GM13977 (cell line): ENCODE measurements around the gene THSD7A.
A peak's percentile ranks its signal among the peaks of the same experiment; 100 is the strongest.

ENCODE experiments used
- DNase-seq: peaks from one replicate; pipeline ENCODE4 v3.0.0; 2012; ENCODE audit warnings: low spot score
- in situ Hi-C: fragments of 300-500 bp; cut with MboI; formaldehyde crosslinking; loops from one replicate; pipeline ENCODE4 v1.12.0; 2022; ENCODE audit warnings: low sequenced_read_pairs, low pct_unique_long_range_greater_than_20kb, mixed read lengths, inconsistent platforms; ENCODE audit not compliant: unreplicated experiment
- TF ChIP-seq, protein P1 (sequence below): IDR thresholded peaks from 2 replicates; pipeline ENCODE4 v1.5.1; 2012; ENCODE audit warnings: mild to moderate bottlenecking, control low read depth; ENCODE audit not compliant: insufficient read depth; ENCODE audit errors: extremely low read depth, missing control alignments

Gene THSD7A

DNA sequence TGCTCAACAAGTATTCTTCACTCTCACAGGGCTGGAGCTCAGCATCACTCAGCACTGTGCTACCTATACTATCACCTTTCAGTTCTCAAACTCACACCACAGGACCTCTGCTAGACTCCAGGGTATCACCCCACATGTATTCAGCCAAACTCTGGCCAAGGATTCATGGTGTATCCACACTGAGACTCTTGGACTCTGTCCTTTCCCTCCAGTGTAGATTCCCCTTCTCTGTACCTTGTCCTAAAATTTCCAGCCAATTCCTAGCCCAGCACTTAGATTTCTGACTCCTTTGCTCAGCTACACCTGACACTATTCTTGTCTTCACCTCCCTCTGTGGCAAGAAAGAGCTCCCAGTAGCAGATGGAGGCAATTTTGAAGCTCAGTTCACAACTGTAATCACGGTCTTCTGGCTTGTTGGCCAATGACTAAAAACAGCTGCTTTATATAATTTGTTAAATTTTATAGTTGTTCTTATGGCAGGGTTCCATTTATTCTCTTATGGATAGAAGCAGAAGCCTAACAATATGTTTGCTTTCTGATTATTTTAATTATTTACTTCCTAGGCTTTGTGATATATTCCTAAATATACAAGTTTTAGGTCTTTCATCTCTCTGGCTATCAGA is 258.8 kb downstream of the THSD7A start:
- in situ Hi-C loops = no loop called here
- TF ChIP-seq, protein P1, sequence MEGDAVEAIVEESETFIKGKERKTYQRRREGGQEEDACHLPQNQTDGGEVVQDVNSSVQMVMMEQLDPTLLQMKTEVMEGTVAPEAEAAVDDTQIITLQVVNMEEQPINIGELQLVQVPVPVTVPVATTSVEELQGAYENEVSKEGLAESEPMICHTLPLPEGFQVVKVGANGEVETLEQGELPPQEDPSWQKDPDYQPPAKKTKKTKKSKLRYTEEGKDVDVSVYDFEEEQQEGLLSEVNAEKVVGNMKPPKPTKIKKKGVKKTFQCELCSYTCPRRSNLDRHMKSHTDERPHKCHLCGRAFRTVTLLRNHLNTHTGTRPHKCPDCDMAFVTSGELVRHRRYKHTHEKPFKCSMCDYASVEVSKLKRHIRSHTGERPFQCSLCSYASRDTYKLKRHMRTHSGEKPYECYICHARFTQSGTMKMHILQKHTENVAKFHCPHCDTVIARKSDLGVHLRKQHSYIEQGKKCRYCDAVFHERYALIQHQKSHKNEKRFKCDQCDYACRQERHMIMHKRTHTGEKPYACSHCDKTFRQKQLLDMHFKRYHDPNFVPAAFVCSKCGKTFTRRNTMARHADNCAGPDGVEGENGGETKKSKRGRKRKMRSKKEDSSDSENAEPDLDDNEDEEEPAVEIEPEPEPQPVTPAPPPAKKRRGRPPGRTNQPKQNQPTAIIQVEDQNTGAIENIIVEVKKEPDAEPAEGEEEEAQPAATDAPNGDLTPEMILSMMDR = no peak

DNA sequence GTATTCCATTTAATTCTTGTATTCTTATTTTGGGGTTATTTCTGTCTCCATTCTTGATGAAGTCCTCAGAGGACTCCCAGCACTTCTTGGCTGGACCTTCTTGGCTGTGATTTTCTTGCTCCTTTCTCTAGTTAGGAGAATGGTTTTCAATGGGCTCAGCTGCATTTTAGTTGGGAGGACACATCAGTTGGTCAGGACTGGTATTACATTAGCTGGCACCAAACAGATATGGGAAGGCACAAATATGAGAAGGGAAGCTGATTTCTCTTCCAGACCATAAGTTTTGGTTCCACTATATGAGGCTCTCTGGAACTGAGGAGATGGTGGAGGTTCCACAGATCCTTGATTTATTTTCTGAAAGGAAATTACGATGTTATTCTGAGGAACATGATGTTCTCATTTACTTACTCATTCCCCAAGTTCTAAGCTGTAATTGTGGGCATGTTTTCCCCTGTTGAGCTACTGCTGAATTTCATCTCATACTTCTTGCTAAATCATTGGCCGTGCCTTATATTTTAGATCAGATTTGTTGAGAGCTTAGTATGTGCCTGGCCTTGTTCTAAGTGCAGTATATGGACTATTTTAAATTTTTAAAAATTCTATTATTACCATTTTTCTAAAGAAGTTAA is 261.0 kb downstream of the THSD7A start:
- in situ Hi-C loops = no loop called here
- TF ChIP-seq, protein P1 = no peak
- DNase-seq = no peak

More for the DNA sequence above, 258.8 kb downstream of the THSD7A start:
- DNase-seq = no peak

DNA sequence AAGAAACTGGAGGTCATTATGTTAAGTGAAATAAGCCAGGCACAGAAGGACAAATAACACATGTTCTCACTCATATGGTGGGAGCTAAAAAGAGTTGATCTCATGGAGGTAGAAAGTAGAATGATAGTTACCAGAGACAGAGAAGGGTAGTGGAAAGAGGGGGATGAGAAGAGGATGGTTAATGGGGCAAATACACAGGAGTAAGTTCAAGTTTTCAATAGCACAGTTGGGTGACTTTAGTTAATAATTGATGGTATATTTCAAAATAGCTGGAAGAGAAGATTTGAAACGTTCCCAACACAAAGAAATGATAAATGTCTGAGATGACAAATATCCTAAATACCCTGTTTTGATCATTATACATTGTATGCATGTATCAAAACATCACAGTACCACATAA is 261.8 kb downstream of the THSD7A start:
- in situ Hi-C loops = no loop called here
- TF ChIP-seq, protein P1 = no peak
- no peak for DNase-seq

DNA sequence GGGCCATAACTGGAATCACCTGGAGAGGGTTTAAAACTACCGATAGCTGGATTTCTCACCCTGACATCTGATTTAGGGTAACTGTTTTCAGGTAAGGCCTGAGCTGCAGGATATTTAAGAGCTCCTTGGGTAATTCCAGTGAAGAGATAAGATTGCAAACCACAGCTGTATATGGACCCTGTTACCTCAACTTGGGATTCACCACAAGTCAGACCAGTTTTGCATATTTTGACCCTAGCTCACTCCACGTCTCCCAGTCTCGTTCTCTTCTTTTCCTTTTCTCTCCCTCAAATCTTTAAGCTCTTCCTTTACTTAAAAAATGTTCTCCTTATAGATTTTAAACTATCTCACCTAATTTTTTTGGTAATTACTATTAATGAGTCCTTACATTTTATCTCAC is 264.4 kb downstream of the THSD7A start:
- no peak for DNase-seq
- TF ChIP-seq, protein P1 = no peak
- in situ Hi-C loops = no loop called here

DNA sequence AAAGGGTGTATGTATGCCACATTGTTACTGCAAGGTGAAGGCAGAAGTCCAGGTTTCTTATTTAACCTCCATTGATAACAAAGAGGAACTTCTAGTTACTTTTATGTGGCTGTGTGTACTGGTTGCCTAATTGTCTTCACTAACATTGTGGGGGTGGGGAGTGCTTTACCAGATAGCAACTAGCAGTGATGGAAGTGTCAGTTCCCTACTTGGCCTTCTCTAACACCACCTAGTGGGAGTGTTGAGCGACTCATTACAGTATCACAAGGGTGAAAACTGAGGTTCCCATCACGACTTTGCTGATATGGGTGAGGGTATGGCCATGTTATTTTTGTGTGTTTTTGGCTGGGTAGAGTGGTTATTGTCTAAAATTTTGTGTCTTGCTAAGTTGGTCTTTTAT is 274.4 kb downstream of the THSD7A start:
- TF ChIP-seq, protein P1 = peak; percentile 42
- in situ Hi-C loops = no loop called here
- peak; percentile 18 for DNase-seq

DNA sequence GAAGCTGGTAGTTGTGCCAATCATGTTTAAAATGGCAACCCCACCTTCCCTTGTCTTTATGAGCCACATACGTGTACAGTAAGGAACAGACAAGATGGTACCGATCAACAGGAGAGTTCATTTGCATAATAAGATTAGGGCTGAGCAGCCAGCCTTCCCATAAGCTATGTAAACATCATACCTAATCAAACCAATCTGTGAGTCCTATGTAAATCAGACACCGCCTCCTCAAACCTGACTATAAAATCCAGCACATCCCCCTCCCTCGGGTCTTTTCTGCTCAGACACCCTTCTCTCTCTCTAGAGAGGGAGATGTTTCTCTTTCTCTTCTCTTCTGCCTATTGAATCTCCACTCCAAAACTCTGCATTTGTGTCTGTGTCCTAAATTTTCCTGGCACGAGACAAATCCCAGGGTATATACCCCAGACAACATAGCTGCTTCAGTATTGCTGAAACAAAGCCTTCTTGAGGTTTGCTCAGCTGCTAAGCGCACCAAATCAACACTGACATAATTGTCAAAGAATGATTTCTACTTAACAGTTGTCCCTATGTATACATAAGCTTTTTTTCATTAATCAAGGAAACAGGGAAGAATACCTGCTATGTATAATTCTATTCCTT is 279.2 kb downstream of the THSD7A start:
- TF ChIP-seq, protein P1 = no peak
- in situ Hi-C loops = no loop called here

More for the DNA sequence above, 279.2 kb downstream of the THSD7A start:
- DNase-seq = no peak
